ENCODE results near the gene PRXL2A.
"Not testable (repeated sequence)": the region's sequence is repeated elsewhere in the genome, so short reads cannot be mapped to it uniquely, and the experiment has no call there.

Gene PRXL2A

GRCh38 chr10:80462299-80462980, 54.1 kb downstream of the PRXL2A start:
- no peak for DNase-seq

- DNase-seq = no peak
Measured at GRCh38 chr10:80462981-80463741, 54.8 kb downstream of the PRXL2A start.

GRCh38 chr10:80463868-80464267, 55.5 kb downstream of the PRXL2A start:
- DNase-seq = no peak

GRCh38 chr10:80464557-80465450, 56.5 kb downstream of the PRXL2A start:
- no peak for DNase-seq

- no peak for DNase-seq
Measured at GRCh38 chr10:80465451-80465835, 57.1 kb downstream of the PRXL2A start.

- no peak for DNase-seq
Measured at GRCh38 chr10:80465839-80466590, 57.7 kb downstream of the PRXL2A start.

GRCh38 chr10:80466724-80467326, 58.5 kb downstream of the PRXL2A start:
- DNase-seq = no peak

- no peak for DNase-seq
Measured at GRCh38 chr10:80468002-80468401, 59.7 kb downstream of the PRXL2A start.

- DNase-seq = no peak
Measured at GRCh38 chr10:80468806-80469421, 60.6 kb downstream of the PRXL2A start.

GRCh38 chr10:80470266-80470665, 61.9 kb downstream of the PRXL2A start:
- no peak for DNase-seq

GRCh38 chr10:80471001-80471400, 62.6 kb downstream of the PRXL2A start:
- no peak for DNase-seq

- DNase-seq = no peak
Measured at GRCh38 chr10:80471715-80472233, 63.4 kb downstream of the PRXL2A start.

GRCh38 chr10:80472234-80473095, 64.1 kb downstream of the PRXL2A start:
- no peak for DNase-seq

- no peak for DNase-seq
Measured at GRCh38 chr10:80473096-80473657, 64.8 kb downstream of the PRXL2A start.

- no peak for DNase-seq
Measured at GRCh38 chr10:80473692-80474596, 65.6 kb downstream of the PRXL2A start.

GRCh38 chr10:80474597-80474910, 66.2 kb downstream of the PRXL2A start:
- no peak for DNase-seq

GRCh38 chr10:80474941-80475340, 66.6 kb downstream of the PRXL2A start:
- no peak for DNase-seq

- DNase-seq = not testable (repeated sequence)
Measured at GRCh38 chr10:80475641-80476040, 67.3 kb downstream of the PRXL2A start.

GRCh38 chr10:80476685-80477084, 68.3 kb downstream of the PRXL2A start:
- no peak for DNase-seq
